IPS-NIHi7 (cell line): ENCODE data around the gene SFT2D3.
A peak's percentile ranks its signal among the peaks of the same experiment; 100 is the strongest.

Experiments used
- DNase-seq: peaks from one replicate; pipeline ENCODE4 v3.0.0; 2012; ENCODE audit warnings: mixed read lengths; ENCODE audit errors: extremely low spot score

Gene SFT2D3

DNA sequence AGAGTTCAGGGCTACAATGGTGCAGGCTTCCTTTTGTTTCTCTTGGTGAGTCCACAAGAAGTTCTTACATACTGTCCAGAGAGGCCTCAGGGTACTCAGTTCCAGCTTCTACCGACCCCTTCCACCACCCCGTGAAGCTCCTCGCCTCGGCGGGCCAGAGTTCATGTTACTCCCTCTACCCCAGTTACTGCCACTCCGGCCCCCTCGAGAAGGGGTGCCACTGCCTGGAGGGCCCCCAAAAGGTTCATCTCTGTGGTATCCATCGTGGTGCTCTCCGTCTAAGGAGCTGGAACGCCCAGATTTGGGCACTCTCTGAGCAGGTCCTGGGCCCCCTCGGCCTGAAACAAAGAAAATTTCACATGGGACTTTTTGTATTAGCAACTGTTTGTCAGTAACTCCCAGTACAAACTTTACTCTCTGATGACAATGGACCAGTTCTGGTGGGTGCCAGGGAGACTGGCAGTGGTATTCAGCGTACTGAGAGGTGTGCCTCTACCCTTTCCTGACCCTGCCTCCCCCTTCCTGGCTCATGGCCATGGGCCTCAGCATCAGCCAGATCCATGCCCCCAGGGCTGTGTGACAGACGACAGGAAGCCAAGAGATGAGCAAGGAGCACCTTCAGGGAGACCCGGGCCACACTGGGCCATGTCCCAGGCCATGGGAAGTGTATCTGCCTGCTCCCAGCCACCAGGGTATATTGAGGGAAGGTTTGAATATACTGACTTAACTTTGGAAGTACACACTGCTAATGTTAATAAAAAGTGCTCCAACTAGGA is 5.1 kb downstream of the SFT2D3 start:
- peak; percentile 7 for DNase-seq

DNA sequence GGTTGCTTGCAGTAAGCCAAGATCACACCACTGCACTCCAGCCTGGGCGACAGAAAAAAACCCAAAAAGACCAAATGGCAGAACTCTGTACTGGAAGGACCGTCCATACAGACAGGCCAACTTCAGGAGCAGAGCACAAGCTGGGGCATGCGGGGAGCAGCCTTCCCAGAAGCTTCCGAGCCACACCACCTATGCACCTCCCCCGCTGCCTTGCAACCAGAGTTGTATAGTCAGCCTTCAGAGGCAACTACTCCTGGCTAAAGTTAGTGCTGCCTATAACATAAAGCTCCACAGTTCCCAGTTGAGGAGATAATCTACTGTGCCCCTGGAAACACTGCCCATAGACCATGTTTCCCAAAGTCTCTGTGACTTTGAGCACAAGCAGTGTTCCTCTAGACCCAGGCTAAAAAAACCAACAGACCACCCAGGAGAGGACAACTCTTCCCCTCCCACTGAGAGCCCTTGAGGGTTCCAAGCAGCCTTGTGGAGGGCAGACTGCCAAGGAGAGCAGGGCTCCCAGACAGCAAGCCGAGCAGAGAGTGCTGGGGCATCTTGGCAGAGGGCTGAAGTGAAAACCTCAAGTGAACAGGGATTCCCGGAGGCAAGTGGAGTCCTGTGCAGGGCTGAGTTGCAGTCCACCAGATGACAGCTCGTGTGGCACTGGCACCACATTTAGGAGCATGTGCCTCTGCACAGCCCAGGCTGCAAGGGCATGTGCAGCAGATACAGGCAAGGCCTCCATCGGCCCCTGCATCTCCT is 6.8 kb downstream of the SFT2D3 start:
- peak; percentile 3 for DNase-seq

DNA sequence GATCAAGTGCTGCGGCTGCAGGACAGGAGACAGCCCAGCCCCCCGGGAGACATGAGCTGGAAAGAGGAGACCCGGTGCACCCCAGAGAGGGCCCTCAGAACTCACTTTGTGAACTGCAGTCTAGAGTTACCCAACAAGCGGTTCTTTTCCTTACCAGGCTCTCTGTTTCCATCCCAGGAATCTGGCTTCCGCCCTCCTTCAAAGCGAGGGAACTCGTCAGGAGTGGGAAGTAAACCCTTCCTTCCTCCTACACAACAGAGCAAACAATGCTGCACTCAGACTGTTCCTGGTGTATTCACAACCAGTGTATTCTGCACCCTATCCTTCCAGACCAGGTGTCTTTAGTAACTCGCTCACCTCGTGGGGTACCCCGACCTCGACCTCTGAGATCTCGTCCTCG is 8.0 kb downstream of the SFT2D3 start:
- no peak for DNase-seq

DNA sequence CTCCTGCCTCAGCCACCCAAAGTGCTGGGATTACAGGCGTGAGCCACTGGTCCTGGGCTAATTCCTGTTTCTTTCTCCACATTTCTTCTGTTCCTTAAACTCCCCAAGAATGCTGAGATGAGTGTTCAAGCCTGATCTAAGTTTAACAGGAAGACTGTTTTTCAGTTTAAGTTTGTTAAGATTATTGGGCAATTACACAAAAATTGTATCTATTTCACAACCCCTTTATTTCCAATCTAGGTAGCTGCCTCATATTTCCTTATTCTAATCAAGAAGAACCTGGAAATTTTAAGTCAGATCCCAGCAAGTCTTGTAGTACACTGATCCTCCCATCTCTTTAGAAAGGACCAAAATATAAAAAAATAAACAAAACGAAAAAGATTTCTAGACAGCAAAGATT is 11.7 kb downstream of the SFT2D3 start:
- DNase-seq = no peak

DNA sequence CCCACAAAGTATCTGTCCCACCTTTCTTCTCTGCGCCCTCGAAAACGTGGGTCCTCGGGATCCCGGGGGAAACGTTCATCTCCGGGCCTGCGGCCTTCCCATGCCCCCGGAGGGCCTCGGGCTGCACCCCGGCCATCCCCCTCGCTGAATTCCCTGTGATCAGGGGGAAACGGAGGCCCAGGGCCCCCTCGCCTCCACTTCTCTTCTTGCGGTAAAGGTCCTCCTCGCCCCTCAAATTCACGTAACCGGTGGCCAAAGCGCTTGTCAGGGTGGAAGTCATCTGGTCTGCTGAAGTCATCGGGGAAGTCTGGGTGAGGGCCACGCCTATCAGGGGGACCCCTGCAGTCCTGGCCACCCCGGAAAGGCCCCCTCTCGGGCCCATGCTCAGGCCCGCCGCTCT is 12.3 kb downstream of the SFT2D3 start:
- no peak for DNase-seq

DNA sequence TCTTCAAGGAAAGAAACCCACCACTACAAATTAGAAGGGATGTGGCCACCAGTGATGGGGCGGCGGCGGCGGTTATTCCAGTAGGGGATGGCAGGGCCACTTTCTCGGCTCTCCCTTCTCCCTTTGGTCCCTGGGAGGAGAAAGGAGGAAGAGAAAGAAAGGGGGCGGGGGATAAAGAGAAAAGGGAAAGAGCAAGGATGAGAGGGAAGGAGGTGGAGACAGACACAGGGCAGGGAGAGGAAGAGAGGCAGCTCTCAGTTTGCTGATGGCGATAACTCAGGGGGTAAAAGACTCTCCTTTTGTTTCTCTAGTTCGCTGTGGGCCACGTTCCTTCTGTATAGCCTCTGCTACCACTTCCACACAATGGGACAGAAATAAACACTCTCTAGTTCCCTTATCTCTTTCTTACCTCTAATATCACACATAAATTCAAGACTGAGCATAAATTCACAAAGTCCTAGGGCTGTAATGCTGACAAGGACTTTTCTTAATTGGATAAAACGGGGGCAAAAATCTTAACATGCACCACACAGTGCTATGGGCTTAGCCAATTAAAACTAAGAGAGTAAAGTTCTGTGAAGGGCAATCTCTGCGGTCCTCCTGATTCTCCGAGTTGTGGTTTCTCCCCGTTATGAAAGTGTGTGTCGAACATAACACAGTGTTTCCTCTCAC is 14.6 kb downstream of the SFT2D3 start:
- no peak for DNase-seq

DNA sequence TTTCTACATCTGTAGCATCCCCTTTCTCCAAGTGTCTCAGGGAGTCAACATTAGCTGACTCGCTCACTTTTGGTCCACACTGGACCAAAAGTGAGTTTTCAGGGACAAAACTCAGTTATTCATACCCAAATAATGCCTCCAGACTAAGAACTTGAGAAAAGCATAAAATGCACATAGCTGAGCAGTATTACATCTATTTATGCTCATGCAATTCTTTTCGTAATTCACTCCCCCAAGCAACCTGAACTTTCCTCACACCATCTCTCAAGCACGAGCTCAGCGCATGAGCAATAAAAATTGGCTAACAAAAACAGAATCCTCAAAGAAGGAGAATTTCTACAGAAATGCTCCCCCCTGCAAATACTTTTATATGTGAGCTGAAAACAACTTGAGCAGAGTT is 17.0 kb downstream of the SFT2D3 start:
- no peak for DNase-seq

DNA sequence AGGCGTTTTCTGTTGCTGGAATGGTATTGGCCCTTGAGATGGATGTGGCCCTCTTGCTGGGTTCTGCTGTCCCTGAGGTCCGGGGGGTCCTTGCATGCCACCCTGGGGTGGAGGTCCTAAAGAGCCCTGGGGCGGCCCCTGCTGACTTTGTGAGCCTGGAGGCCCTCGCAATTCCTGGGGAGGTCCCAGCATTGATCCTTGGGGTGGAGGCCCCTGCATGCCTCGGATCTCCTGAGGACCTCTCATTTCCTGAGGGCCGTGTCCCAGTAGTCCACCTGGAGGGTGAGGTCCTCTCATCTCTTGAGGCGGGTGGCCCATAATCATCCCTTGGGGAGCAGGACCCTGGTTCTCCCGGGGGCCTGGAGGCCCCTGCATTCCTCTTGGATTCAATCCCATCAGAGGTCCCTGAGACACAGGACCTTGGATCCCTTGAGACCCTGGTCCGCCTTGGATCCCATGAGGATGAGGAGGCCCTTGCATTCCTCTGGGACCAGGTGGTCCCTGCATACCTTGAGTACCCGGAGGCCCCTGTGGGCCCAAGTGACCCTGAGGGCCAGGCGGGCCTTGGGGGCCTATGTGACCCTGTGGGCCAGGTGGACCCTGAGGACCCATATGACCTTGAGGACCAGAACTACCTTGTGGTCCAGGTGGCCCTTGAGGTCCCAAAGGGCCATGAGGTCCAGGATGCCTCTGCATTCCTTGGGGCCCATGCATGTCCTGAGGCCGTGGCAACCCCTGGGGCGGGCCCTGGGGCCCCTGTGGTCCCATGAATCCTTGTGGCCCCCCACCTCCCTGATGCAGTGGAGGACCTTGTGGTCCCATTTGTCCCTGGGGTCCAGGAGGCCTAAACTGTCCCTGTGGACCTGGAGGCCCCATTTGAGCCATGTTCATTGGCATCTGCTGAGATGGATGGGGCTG is 18.3 kb downstream of the SFT2D3 start:
- DNase-seq = no peak

DNA sequence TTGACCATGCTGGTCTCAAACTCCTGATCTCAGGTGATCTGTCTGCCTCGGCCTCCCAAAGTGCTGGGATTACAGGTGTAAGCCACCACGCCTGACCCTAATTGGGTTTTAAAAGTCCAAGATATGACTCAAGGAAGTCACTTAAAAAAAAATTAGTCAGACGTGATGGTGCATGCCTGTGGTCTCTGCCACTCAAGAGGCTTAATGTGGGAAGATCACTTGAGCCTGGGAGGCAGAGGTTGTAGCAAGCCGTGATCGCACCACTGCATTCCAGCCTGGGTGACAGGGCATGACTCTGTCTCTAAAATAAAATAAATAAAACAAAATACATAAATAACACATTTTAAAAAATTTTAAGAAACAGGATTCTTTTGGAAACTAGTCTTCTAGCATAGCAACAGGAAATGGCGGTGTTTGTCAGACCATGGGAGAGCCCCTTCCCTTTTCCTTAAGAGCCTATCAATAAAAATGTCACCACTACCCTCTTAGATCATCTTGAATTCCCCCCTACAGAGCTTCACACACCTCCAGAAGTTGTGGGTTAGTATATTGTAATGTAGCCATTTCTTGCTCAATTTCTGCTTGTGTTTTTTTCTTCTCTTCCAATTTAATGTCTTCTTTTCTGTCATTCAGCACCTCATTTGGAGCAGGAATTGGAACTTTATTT is 20.1 kb downstream of the SFT2D3 start:
- DNase-seq = no peak

DNA sequence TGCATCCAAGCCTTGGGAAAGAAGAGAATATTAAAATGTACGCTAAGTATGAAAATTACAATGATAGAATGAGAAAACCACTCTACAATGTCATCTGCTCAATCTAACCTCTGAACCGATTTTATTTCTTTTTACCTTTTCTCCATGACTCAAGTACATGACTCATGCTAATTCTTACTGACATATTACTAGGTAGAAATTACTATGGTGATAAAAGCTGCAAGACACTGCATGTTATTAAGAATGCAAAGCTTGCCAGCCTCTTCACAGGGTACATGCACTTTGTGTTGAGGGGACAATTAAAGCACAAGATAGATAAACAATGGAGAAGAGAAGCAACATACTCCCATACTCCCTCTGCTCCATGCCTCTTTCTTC is 20.7 kb downstream of the SFT2D3 start:
- no peak for DNase-seq

DNA sequence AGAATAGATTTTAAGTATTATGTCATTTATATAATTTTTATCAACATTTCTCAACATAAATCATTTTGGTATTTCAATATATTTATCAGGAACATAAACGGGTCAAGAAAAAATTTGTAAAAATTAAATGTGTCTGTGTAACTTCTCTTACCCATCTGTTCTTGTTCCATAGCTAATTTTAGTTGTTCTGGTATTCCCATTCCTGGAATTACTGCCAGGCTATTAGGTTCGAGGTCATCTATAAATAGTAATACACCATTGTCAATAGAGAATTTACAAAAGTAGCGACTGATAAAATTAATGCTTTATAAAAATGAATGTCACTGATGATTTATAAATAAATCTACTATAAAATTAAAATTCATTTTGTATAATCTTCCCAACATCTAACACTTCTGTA is 21.5 kb downstream of the SFT2D3 start:
- no peak for DNase-seq

DNA sequence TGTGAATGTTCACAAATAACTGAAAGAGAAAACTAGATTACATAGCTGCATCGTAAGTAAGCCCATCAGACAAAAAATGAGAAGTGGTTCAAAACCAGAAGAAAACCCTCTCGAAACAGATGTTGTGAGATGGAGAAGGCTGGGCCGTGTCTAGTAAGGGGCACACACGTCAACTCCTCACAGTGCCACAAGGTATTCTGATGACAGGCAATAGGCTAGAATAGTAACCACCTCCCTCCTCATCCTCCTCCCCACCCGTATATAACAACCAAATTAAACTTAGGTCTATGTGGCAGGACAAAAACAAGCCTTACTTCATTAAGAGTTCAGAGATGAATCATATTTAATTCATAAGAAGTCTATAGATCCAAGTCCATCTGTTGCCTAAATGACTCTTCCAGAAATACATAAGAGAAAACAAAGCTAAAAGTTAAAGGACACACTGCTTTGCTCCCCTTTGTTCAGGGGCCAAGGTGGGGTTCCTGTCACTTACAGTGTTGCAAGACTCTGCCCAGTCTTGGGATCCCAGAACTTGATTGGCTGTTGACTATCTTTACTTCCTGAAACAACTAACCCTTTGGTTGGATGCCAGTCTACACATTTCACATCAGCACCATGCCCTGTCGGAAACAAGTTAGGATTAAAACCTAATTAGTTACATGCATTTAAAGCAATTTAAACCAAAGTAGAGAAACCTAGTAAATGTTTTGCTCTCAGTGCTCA is 25.0 kb downstream of the SFT2D3 start:
- no peak for DNase-seq

DNA sequence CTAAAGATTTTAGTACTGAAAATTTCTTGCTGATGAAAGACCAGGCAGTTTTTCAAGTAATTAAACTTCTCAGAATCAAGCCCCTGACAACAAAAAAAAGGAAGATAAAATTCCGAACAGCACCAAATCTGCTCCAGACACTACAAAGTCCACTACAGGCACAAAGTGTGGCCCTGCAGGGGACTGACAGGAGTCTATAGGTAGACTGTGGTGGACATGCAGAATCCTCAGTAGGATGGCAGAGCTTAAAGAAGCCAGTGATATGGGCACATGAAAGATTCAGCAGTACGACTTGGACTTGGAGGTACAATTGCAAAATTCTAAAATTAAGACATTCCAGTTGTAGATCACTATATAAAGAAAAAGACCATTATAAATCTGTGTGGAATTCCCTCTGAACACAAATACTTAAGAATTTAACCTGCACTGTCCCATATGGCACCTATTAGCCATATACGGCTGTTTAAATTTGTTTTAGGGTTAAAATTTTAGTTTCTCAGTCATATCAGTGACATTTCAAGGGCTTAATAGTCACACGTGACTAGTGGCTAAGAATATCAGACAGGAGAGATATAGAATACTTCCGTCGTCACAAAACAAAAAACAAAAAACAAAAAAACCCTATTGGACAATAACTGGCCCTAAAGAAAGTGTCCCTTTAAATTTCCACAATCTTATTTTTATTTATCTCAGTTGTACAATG is 32.0 kb downstream of the SFT2D3 start:
- DNase-seq = no peak

DNA sequence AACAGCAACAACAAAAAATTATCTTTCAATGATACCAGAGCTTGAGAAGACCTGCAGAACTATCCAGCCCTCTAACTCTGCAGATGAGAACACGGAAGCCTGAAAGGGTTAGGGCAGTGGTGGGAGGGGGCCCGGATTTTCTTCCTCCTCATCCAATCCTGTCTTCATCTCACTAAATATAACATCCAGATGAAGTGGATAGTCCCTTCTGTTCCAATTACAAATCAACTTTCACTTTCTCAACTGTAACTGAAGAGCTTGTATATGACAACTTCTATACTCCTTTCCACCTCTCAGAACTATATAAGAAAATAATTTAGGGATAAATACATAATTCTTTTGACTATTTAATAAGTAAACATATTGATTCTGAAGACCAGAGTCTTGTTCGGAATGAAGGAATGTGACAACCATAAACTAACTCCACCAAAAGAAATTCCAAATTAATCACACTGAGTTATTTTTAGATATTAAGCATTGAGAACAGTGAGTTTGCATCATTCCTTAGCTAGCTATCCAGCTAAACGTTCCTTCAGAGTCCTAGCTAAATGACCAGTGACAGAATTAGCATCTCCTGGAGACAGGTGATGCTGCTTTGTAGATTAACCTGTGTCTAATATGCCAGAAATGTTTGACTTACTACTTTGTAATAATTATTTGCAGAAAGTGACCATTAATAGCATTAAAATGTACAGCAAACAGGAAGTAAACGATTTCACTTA is 32.7 kb downstream of the SFT2D3 start:
- DNase-seq = no peak

DNA sequence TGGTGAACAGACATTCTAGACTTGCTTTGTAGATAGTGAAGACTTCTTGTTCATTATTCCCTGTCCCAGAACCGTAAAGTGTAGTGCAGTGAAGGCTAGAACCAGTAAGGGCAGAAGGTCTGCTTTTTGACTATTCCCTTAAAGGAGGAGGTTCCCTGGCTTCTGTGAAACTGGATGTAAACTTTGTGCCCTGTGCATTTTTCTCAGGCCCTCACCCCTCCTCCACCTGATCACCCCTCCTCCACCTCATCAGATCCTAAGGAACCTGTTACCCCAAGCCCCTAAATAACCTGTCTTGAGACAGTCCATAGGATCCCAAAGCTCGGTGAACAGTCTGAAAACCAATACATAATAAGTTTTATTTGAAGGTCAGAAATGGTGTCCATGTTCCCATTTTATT is 33.7 kb downstream of the SFT2D3 start:
- DNase-seq = no peak

DNA sequence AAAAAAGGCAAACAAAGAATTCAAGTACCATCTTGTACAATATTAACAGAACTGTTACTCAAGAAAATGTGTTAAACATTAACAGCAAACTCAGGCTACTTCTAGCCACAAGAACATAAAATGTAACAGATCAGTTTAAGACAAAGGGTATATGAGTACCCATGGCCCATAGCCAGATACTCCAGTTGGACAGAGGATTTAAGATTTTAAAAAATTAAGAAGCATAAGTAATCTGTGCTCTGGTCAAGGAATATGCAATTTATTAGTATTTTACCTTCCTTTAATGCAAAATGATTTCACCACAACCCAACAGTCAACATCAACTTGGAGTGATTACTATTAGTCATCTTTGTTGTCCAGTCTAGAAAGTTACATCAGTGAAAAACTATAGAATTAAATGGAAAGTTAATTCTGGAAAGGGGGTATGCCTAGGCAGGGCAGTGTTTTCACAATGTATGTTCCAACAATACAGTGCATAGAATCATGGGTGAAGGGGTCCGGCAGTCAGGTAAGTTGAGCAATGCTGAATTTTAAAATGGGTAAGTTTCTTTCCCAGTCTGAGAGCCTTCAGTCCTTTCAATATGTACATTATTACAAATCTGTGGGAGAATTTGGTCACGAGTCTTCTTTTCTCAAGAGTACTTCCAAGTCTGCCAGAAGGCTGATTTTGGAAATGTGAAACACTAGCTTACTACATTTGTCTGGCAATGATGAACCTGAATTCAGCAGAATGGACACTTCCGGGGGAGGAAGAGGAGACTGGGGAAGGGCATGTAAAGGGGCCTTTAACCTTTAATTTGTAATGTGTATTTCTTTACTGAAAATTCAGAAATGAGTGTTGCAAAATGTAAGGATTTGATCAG is 34.5 kb downstream of the SFT2D3 start:
- DNase-seq = no peak

DNA sequence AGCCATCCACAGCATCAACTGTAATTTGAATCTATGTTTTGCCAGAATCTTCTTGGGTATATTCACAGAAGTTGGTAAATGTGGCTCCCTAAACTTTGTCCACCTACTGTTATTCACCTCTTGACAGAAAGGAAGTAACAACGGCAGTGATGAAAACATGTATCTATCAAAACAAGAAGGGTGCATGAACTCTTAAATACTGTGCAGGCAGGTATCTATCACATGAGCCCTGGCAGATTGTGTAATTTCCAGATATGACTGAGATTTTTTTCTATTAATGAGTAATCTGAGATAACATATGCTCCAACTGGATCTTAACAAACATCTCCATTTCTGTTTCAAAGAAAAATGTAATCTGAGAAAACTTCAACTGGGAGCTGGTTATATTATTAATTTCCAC is 36.6 kb downstream of the SFT2D3 start:
- no peak for DNase-seq

DNA sequence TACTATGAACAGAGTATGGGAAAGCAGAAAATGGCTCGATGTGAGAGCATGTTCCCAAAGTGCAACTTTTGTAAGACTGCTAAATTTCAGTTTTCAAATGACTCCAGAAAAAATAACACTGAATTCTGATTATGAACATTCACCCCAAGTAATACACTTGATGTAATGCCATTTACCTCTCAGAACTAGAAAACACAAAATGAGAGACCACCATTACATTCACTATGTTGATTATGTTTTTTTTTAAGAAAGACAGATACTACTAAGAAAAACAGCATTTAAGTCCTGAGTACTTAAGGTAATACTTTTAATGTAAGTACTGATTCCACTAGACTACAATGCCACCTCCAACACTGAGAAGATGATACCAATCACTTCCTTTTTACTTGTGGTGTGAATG is 38.5 kb downstream of the SFT2D3 start:
- no peak for DNase-seq
